HG02642 (cell line): ENCODE data around the gene AIPL1.

ENCODE experiments used
- ATAC-seq: cut with Tn5 transposase; IDR thresholded peaks from one replicate; pipeline ENCODE4 v1.9.1; 2021; ENCODE audit warnings: mild to moderate bottlenecking; ENCODE audit not compliant: unreplicated experiment, poor library complexity

The AIPL1 gene

DNA sequence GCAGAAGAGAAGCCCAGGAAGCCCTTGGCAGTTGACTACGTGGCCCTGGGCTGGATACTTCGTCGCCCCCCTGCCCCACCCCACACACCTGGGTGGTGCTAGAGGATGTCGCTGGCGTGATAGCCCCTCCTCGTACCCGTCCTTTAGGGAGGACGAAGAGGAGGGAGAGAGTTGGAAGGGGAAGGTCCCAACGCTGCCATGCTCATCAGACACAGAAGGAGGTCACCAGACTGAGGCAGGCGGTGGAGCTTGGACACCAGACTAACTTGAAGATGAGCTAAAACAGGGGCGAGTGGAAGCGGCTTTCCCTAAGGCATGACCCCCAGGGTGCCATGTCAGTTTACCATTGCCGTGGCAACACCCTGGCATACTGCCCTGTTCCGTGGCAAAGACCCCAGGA, 11.0 kb downstream of the AIPL1 start:
- no peak for ATAC-seq

DNA sequence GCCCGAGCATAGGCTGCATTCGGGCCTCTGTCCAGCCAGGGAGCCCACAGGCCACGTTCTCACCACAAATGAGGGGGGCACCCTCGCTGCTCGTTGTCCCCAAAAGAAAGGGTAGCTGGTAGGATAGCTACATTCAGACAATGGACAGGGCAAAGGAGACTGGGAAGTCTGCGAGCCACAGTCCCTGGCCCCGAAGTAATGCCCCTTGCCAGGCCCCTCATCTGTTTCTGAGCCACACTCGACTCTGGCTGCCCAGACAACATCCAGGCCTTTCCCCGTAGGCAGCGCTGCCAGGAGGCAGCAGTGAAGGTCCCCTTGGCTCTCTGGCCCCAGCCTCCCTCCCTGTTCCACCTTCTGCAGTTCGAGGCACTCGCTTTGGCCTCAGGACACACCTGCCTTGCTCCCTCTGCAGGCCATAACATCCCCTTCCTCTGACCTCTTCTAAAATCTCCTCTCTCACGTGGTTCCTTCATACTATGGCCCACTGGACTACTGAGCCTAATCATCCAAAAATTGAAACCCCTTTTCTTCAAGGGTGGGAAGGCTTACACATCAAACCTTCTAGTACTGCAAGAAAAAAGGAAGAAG, 12.2 kb downstream of the AIPL1 start:
- no peak for ATAC-seq

DNA sequence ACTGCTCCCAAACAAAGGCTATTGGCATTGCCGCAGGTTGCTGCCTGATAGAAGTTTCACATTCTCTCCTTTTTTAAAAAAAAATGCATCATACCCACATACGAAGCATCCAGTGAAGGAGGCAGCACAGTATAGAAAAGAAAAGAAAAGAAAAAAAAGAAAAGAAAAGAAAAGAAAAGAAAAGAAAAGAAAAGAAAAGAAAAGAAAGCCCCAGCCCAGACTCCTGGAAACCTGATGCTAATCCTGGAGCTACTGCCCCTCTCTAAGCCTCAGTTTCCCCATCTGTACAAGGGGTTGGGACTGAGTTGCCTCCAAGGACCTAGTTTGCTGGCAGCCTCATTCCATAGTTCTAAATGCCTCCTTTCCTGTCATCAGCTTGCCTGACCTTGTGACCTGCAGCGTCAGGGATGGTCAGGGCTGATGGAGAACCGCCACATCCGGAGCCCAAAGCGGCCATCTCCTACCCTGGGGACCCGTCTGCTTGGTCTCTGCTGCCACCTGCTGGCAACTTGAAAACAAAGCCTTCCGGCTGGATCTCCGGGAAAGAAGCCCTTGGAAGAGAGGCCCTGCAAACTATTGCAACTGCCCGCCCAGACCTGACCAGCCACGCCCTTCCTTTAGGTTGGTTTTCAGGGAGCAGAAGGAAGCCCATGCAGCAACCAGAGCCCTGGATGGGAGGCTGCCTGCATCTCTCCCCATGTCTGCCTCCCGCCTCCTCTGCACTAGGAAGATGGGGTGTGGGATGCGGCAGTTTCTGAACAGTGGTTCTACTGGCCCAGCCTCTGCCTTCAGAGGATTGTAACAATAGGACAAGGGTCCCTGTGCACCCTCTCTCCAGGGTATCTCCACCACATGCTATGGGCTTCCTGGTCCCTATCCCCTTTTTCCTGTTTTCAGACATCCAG, 13.0 kb downstream of the AIPL1 start:
- no peak for ATAC-seq

DNA sequence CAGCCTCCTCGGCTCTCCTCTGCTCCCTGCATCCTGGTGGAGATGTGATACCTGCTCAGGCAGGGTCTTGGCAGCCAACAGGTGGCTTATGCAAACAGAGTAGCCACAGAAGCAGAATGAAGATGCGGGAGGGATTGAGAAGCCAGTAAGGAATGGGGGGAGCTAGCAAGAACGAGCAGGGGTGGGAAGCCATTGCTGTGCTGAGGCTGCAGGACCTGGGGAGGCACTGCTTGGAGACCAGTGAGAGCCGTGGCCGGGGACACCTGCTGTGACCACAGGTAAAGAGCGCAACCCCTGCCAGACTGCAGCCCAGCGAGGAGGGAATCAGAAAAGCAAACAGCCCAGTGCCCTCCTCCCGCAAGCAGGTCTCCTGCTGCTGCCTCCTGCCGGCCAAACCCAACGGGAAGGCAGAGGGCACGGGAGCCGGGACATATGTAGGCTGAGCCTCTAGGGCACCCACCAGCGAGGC, 14.7 kb downstream of the AIPL1 start:
- ATAC-seq: no peak

DNA sequence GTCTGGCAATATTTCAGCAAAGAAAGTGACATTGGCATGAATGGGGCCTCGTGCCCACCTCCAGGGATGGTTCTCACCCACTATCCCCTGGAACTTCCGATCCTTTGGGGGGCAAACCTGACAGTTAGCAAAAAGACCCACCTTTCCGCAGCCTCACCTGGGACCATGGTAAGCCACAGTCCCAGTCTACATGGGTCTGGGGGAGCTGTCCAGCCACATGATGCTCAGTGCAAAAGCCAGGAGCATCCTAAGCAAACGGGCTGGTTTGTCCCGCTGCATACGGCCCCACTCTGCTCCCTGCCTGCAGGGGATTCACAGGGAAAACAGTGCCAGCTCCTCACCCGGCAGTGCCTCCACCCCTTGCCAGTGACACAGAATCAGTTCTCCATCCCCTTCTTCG, 19.3 kb downstream of the AIPL1 start:
- no peak for ATAC-seq

DNA sequence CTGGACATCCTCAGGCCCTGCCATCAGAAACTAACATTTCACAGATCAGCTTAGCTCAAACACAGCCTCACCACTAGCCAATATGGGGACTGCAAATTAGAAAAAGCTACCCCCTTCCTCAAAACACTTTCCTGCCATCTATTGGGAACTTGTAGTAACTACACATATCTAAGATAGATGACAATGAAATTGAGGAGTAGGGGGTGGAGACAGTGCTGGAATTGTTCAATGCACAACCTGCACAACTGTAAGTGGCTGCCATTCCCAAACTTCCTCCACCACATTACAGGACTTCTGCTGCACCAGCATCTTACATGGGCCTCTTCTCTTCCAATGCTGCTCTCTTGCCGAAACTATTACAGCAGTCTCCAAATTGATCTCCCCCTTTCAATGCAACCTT, 21.9 kb downstream of the AIPL1 start:
- no peak for ATAC-seq

DNA sequence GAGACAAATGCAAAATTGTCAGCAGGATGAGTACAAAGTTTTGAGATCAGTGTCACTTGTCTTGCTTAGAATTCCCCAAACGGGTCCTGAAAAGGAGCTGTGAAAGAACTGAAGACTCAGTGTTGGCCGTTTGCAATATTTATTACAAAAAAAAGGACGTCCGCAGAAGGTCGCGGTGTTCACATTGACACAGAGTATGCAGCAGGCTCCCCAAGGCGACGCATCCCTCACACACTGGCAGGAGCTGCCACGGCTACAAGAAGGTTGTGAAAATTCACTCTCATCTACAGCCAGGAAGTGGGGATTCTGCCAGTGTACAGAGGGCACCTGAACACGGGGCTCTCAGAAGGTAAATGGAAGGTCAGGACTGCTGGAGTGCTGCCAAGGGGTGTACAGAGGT, 26.2 kb downstream of the AIPL1 start:
- ATAC-seq: no peak

DNA sequence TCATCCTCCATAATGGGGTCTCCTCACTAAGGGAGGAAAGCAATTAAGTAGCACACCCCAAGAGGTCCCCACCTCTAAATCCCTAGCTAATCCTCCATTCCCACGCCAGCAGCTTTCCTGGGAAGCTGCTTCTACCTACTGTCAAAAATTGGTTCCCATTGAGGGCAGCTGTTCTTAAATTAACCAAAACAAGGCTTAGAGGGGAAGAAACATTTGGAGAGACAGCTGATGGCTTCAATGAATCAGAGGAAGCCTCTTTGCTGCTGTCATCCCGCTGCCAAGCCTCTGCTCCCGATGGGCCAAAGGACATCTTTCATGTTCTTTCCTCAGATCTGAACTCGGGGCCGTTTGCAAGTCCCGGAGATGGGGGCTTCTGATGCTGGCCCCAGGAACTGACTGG, 26.6 kb downstream of the AIPL1 start:
- no peak for ATAC-seq

DNA sequence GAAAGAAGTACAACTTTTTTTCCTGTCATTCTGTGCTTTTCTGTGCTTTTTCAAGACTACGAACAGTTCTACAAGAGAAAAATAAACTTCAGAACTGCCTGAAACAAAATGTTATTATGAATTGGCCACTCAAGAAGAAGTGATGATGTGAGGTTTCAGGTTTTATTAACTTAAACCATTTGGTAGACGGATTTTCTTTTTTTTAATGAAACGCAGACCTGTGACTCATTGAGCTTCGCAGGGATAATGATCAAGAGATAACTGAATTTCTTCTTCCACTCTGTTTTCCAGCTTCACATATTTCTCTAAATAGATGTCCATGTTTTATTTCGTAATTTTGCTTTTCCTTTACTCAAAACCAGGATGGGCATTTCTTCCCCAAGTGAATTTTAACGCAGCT, 32.7 kb downstream of the AIPL1 start:
- ATAC-seq: no peak

DNA sequence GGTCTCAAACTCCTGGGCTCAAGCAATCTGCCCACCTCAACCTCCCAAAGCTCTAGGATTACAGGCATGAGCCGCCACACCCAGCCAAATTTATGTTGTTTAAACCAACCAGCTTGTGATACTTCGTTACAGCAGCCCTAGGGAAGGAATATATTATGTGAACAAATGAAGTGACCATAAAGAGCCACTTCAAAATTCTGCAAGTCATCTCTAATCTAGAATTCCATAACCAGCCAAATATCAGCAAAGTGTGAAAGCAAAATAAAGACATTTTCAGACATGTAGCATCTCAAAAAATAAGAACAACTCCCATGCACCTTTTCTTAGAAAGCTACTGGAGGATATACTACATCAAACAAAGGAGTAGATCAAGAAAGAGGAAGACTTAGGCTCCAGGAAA, 36.0 kb downstream of the AIPL1 start:
- no peak for ATAC-seq

DNA sequence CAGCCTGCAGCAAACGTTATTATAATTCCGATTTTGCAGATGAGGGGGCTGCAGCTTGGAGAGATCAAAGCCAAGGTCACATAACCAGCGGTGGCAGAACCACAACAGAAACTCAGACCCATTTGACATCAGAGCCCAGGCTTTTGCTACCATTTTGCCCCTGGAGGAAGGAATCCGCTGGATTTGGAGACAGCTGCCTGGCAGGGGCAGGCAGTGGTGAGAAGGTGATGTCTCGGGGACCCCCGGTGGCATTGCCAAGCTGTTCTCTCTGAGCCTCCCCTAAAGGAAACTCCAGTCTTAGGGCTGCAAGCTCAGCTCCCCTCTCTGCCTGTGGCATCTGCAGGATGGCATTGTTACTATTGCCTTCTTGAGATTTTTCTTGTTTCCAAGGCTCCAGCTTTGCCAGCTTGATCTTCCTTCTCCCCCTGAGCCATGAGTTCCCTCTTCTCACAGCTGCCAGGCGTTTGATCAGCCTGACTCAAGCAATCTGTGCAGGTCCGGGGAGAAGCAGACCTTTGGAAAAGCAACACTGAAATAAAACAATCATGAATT, 40.8 kb downstream of the AIPL1 start:
- ATAC-seq: no peak

DNA sequence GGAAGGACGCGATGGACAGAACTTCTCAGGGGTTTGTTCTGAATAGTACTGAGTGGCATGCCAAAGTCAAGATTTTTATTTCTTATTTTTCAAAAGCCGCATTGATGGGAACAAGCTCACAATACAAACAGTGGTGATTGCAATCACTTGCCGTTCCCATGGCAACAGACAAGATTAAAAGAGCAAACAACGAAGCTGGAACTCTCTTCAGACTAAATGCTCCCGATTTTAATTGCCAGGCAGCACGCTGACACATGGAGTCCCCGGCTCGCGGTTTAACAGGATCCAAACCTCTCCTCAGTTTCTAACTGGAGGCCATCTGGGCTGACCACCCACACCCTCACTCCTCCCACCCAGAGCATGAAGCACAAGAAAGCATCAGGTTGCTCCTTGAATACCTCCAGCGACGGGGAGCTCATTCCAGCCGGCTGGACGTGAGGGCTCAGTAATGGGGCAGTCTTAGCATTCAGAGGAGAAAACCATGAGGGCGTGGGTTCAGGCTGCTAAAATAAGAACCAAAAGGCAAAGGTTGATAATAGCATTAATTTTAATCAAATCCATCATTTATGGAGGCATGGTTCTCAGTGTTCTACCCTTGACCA, 41.5 kb downstream of the AIPL1 start:
- ATAC-seq: no peak

DNA sequence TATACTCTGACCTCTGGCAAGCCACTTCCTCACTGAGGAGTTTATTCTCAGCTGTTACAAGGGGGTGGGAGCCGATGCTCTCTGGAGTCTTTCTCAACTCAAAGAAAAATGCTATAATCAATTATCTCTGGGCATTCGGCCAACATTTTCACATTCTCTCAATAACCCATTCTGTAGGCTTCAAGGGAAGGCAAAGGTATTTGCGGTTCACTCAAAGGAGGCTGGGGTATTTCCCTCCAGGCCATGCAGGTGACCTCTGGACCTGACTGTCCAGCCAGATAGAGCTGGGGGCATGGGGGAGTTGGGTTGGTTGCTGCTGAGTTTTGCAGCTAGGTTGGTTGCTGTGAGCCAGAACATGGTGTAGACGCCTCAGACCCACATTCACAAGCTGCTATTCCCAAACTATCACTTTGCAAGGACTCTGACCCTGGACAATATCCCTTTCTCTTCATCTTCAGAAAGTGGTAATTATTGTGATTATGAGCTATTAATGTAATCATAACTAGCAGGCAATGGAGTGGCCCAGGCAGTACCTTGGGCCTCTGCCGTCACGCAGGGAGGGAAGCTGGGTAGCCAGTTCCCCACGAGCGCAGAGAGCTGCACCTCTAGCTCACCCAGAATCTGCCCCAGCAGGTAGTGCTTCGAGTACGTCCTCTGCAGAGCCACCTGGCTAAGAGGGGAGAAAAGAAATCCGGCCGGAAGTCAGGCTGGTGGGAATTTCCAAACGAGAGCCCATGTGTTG, 42.1 kb downstream of the AIPL1 start:
- no peak for ATAC-seq

DNA sequence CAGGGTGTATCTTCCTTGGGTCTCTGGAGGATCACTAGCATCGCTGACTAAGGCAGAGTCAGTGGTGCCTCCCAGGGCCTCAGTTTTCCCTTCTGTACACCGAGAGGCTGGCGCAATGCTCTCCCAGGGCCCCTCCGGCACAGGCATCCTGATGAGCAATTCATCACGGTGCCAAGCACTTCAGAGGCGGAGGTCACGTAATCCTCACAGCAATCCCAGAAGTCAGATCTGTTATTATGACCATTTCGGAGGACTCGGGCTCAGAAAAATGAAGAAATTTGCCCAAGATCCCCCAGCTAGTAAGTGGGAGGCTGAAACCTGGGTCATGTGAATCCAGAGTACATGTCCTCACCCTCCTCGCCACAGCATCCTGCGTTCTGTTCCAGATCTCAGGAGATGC, 46.5 kb downstream of the AIPL1 start:
- no peak for ATAC-seq

DNA sequence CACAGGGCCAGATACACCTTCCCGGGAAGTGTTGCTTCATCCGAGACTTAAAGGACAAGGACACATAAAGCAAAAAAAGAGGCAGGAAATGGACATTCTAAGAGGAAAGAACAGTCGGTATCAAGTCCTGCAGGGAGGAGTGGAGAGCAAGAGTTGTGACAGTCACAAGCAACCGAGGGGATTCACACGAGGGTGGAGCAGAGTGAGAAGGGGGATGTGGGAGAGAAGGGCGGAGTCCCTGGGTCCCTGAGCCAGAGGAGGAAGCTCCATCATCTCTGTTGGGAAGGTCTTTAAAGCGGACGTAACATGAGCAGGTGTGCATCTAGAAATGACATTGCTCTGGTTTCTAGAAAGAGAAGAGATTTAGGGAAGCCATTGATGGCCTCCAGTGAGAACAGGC, 47.1 kb downstream of the AIPL1 start:
- no peak for ATAC-seq

DNA sequence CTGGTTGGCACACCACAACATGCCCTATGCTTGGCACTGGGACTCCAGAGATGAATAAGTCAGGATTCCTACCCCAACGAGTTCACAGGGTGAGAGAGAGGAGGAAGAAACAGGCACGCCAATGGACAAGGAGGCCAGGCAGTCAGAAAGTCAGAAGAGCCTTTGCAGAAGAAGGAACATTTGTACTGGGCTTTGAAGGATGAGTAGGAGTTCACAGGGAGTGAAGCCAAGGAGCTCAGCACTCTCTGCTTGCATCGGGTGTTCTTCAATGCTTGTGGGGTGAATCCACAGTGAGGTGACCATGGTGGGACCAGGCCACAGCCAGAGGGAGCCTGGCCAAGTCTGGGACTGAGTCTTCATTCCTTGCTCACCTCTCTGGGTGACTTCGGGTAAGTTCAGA, 47.5 kb downstream of the AIPL1 start:
- no peak for ATAC-seq

DNA sequence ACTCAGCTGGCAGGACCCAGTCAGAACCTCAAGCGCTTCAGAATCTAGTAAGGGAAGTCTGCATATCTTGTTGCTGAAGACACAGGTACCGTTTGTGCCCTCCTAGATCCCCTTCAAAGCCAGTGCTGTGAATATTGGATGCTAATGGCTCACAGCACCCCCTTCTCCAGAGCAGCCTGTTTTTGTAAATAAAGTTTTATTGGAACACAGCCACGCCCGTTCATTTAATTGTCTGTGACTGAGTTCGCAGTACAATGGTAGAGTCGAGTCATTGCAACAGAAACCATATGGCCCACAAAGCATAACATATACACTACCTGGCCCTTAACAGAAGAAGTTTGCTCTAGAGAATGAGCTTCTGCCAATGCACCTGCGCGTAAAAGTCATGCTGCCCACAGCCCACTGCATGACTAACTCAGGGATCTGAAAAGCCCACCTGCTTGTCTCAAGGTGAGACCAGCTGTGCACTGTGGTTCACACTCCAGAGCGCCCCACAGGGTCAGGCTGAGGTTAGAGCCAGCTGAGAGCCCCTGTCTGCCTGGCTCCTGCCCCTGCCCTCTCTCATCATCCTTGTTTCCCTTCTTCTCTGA, 48.8 kb downstream of the AIPL1 start:
- no peak for ATAC-seq

DNA sequence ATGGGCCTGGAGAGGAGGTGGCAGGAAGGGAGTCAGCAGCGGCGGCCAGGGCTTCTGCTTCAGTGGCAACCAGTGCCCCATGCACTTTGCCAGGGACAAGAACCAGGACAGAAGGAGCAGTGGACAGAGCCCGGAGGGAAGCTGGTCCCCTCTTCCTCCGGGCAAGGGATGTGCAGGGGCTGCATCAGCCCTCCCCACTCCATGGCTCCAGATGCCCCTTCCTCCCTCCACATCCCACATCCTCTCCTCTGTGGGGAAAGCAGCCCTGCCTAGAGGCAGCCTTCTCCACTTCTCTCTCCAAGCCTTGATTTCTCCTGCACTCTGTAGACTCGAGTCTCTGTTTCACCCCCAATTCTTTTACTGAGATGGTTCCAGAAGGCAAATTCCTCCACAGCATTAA, 50.4 kb downstream of the AIPL1 start:
- no peak for ATAC-seq

DNA sequence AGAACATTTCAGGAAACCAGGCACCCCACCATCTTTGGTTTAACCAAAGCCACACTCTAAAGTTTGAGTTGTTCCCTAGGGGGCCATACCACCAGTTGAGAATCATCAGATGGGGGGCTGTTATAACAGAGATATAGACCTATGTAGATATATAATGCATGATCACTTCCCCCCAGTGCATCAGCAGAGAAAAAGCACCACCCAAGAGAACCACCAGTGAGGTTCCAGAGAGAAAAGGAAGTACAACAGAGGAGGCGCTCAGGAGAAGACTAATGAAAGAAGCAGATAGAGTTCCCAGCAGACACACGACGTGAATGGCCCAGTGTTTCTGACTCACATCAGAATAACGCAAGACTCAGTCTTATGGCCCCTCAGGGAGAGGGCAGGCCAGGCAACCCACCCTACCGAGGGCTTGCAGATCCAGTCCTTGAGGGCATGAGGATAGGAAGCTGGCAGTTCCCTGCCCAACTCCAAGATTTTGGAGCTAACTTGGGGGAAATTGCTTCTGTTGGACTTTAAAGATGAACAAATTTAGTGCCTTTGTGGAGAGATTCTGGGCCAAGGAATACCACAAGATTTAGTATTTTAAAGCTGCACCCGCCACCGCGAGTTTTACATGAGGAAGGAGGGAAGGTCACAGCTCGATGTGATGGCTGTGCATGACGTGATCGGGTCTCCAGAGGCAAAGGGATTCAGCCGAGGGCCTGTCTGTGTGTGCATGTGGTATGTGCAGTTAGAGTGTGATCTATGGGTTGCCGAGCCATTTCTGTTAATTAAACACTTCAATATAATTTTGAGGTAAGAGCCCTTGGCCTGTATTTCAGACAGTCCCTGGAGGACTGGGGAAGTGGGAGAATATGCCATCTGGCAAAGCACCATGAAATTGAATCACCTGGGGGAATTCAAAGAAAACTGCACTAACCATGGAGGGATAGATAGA, 53.1 kb downstream of the AIPL1 start:
- ATAC-seq: no peak
